ENCODE data around the gene CFAP161. TPM values are rescaled to one million over a fixed set of nuclear protein-coding genes. Genes with fewer than 3 reads are reported as not detected.

CFAP161 gene
- not detected for total RNA-seq

GRCh38 chr15:81133782-81134461 is at the start of gene CFAP161:
Gene CFAP161, plus strand, starts transcription at chr15:81134270. Its CDS starts 60 bp downstream, at chr15:81134330.
- DNase-seq = peak; percentile 26
- CTCF ChIA-PET = interaction anchor here (1.9 kb wide), 1 partner anchor 132 kb away, joined by 6 read pairs; no protein-coding TSS in a partner anchor
- Mint-ChIP-seq H3K27me3 (peaks cover 73% of the 10 kb centered on the region), H3K36me3 (ENCODE audit: low read depth) (no peaks in the 10 kb centered on the region), H3K4me1 (peaks cover 6% of the 10 kb centered on the region), H3K4me3 (no peak within 1 kb of the TSS), H3K9me3 (peaks cover 3% of the 10 kb centered on the region), H3K27ac (no peak within 1 kb of the TSS)
- POLR2A ChIA-PET = no interaction called here

- no peak for DNase-seq
- ChIA-PET POLR2A (no interaction called here), CTCF (interaction anchor here (0.7 kb wide), 1 partner anchor 1475 kb away, joined by 4 read pairs; no protein-coding TSS in a partner anchor)
- H3K36me3 Mint-ChIP-seq (ENCODE audit: low read depth) = peaks cover under 1% of the 10 kb centered on the region
- H3K4me3 Mint-ChIP-seq = no peak overlapping the region
- no peak overlapping the region for H3K27ac Mint-ChIP-seq
- H3K9me3 Mint-ChIP-seq = peaks cover 1% of the 10 kb centered on the region
- peaks cover 16% of the 10 kb centered on the region for H3K27me3 Mint-ChIP-seq
- peaks cover 21% of the 10 kb centered on the region for H3K4me1 Mint-ChIP-seq
Observed at GRCh38 chr15:81084716-81085115, 49.4 kb upstream of the CFAP161 start.

GRCh38 chr15:81085213-81085612 is 48.9 kb upstream of the CFAP161 start:
- no peak for DNase-seq
- no peak overlapping the region for H3K4me3 Mint-ChIP-seq
- H3K9me3 Mint-ChIP-seq = no peaks in the 10 kb centered on the region
- ChIA-PET POLR2A (no interaction called here), CTCF (interaction anchor here (0.7 kb wide), 1 partner anchor 1474 kb away, joined by 4 read pairs; no protein-coding TSS in a partner anchor)
- no peak overlapping the region for H3K27ac Mint-ChIP-seq
- H3K27me3 Mint-ChIP-seq = peaks cover 21% of the 10 kb centered on the region
- no peaks in the 10 kb centered on the region for H3K36me3 Mint-ChIP-seq (ENCODE audit: low read depth)
- peaks cover 21% of the 10 kb centered on the region for H3K4me1 Mint-ChIP-seq

GRCh38 chr15:81085898-81086297 is 48.2 kb upstream of the CFAP161 start:
- Mint-ChIP-seq H3K4me3 (no peak overlapping the region), H3K27ac (no peak overlapping the region), H3K36me3 (ENCODE audit: low read depth) (no peaks in the 10 kb centered on the region), H3K27me3 (peaks cover 23% of the 10 kb centered on the region), H3K4me1 (peaks cover 21% of the 10 kb centered on the region), H3K9me3 (no peaks in the 10 kb centered on the region)
- ChIA-PET POLR2A (no interaction called here), CTCF (interaction anchor here (2.5 kb wide), 1 partner anchor 180 kb away, joined by 9 read pairs; no protein-coding TSS in a partner anchor)
- DNase-seq = no peak

- Mint-ChIP-seq H3K4me3 (no peak overlapping the region), H3K9me3 (no peaks in the 10 kb centered on the region), H3K36me3 (ENCODE audit: low read depth) (no peaks in the 10 kb centered on the region), H3K27ac (no peak overlapping the region), H3K27me3 (peaks cover 26% of the 10 kb centered on the region), H3K4me1 (peaks cover 21% of the 10 kb centered on the region)
- CTCF ChIA-PET = interaction anchor here (2.5 kb wide), 1 partner anchor 179 kb away, joined by 9 read pairs; no protein-coding TSS in a partner anchor
- POLR2A ChIA-PET = no interaction called here
- no peak for DNase-seq
Observed at GRCh38 chr15:81087066-81087465, 47.0 kb upstream of the CFAP161 start.

- Mint-ChIP-seq H3K4me3 (no peak overlapping the region), H3K4me1 (peaks cover 21% of the 10 kb centered on the region), H3K36me3 (ENCODE audit: low read depth) (no peaks in the 10 kb centered on the region), H3K27ac (no peak overlapping the region), H3K27me3 (peaks cover 31% of the 10 kb centered on the region), H3K9me3 (no peaks in the 10 kb centered on the region)
- DNase-seq = no peak
- CTCF ChIA-PET = interaction anchor here (2.5 kb wide), 1 partner anchor 179 kb away, joined by 9 read pairs; no protein-coding TSS in a partner anchor
- POLR2A ChIA-PET = no interaction called here
Observed at GRCh38 chr15:81087694-81088093, 46.4 kb upstream of the CFAP161 start.

- CTCF ChIA-PET = interaction anchor here (2.5 kb wide), 1 partner anchor 178 kb away, joined by 9 read pairs; no protein-coding TSS in a partner anchor
- DNase-seq = no peak
- no peaks in the 10 kb centered on the region for H3K36me3 Mint-ChIP-seq (ENCODE audit: low read depth)
- no peak overlapping the region for H3K27ac Mint-ChIP-seq
- no peaks in the 10 kb centered on the region for H3K9me3 Mint-ChIP-seq
- peaks cover 36% of the 10 kb centered on the region for H3K27me3 Mint-ChIP-seq
- peaks cover 21% of the 10 kb centered on the region for H3K4me1 Mint-ChIP-seq
- POLR2A ChIA-PET = no interaction called here
- no peak overlapping the region for H3K4me3 Mint-ChIP-seq
Observed at GRCh38 chr15:81088470-81089013, 45.5 kb upstream of the CFAP161 start.

- no peak for DNase-seq
- H3K27ac Mint-ChIP-seq = no peak overlapping the region
- no peak overlapping the region for H3K4me3 Mint-ChIP-seq
- H3K27me3 Mint-ChIP-seq = peaks cover 48% of the 10 kb centered on the region
- H3K9me3 Mint-ChIP-seq = no peaks in the 10 kb centered on the region
- no peaks in the 10 kb centered on the region for H3K36me3 Mint-ChIP-seq (ENCODE audit: low read depth)
- CTCF ChIA-PET = interaction anchor here (1.3 to 1.7 kb wide), 2 partner anchors 16 to 122 kb away, joined by 3 to 5 read pairs; no protein-coding TSS in a partner anchor
- peaks cover 3% of the 10 kb centered on the region for H3K4me1 Mint-ChIP-seq
- POLR2A ChIA-PET = no interaction called here
Observed at GRCh38 chr15:81091889-81092558, 42.0 kb upstream of the CFAP161 start.

GRCh38 chr15:81092559-81092902 is 41.5 kb upstream of the CFAP161 start:
- POLR2A ChIA-PET = no interaction called here
- Mint-ChIP-seq H3K27me3 (peaks cover 52% of the 10 kb centered on the region), H3K27ac (no peak overlapping the region), H3K4me1 (peaks cover 3% of the 10 kb centered on the region), H3K9me3 (no peaks in the 10 kb centered on the region), H3K36me3 (ENCODE audit: low read depth) (no peaks in the 10 kb centered on the region), H3K4me3 (no peak overlapping the region)
- no peak for DNase-seq
- CTCF ChIA-PET = interaction anchor here (1.3 to 1.7 kb wide), 2 partner anchors 16 to 123 kb away, joined by 3 to 5 read pairs; no protein-coding TSS in a partner anchor

- H3K36me3 Mint-ChIP-seq (ENCODE audit: low read depth) = no peaks in the 10 kb centered on the region
- CTCF ChIA-PET = interaction anchor here (1.7 kb wide), 1 partner anchor 15 kb away, joined by 5 read pairs; no protein-coding TSS in a partner anchor
Observed at GRCh38 chr15:81093961-81094360, 40.1 kb upstream of the CFAP161 start.

GRCh38 chr15:81095690-81096365 is 38.2 kb upstream of the CFAP161 start:
- no peak overlapping the region for H3K27ac Mint-ChIP-seq
- no peaks in the 10 kb centered on the region for H3K36me3 Mint-ChIP-seq (ENCODE audit: low read depth)
- ChIA-PET POLR2A (no interaction called here), CTCF (interaction anchor here (1.2 to 7.9 kb wide), 3 partner anchors 11 to 170 kb away, joined by 3 to 45 read pairs (median 4); no protein-coding TSS in a partner anchor)
- no peak for DNase-seq
- H3K9me3 Mint-ChIP-seq = no peaks in the 10 kb centered on the region
- H3K4me3 Mint-ChIP-seq = no peak overlapping the region
- peaks cover 20% of the 10 kb centered on the region for H3K4me1 Mint-ChIP-seq
- H3K27me3 Mint-ChIP-seq = peaks cover 48% of the 10 kb centered on the region

More at GRCh38 chr15:81093961-81094360, 40.1 kb upstream of the CFAP161 start:
- DNase-seq = no peak
- Mint-ChIP-seq H3K4me3 (no peak overlapping the region), H3K9me3 (no peaks in the 10 kb centered on the region), H3K4me1 (peaks cover 11% of the 10 kb centered on the region), H3K27ac (no peak overlapping the region), H3K27me3 (peaks cover 55% of the 10 kb centered on the region)
- POLR2A ChIA-PET = no interaction called here

GRCh38 chr15:81096398-81096797 is 37.7 kb upstream of the CFAP161 start:
- Mint-ChIP-seq H3K36me3 (ENCODE audit: low read depth) (no peaks in the 10 kb centered on the region), H3K9me3 (no peaks in the 10 kb centered on the region), H3K27me3 (peaks cover 48% of the 10 kb centered on the region), H3K27ac (no peak overlapping the region), H3K4me1 (peaks cover 20% of the 10 kb centered on the region), H3K4me3 (no peak overlapping the region)
- DNase-seq = no peak
- ChIA-PET CTCF (interaction anchor here (1.4 to 7.9 kb wide), 2 partner anchors 10 to 169 kb away, joined by 3 to 45 read pairs; no protein-coding TSS in a partner anchor), POLR2A (interaction anchor here (0.7 kb wide), 1 partner anchor 482 kb away, joined by 3 read pairs; no protein-coding TSS in a partner anchor)
